Measurements from ENCODE around the gene SMYD1.

SMYD1 gene

DNA sequence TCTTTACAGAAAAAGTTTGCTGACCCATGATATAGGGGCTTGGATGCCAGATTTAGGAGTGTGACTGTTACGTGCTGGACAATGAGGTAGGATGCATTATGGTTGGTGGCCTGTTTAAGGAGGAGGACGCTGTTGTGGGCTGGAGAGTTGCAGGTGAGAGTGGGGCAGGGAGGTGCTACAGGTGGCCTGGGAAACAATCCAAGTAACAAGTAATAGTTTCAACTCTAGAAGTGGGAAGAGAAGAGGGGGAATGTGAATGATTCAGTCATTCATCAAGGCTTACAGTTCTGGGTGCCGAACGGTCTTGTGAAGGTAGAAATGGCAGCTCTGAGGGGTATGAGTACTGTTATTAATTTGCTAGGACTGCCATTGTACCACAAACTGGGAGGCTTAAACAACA is 54.1 kb downstream of the SMYD1 start:
- in situ Hi-C loops (cut with HindIII; ENCODE audit: low sequenced_read_pairs): no loop called here

DNA sequence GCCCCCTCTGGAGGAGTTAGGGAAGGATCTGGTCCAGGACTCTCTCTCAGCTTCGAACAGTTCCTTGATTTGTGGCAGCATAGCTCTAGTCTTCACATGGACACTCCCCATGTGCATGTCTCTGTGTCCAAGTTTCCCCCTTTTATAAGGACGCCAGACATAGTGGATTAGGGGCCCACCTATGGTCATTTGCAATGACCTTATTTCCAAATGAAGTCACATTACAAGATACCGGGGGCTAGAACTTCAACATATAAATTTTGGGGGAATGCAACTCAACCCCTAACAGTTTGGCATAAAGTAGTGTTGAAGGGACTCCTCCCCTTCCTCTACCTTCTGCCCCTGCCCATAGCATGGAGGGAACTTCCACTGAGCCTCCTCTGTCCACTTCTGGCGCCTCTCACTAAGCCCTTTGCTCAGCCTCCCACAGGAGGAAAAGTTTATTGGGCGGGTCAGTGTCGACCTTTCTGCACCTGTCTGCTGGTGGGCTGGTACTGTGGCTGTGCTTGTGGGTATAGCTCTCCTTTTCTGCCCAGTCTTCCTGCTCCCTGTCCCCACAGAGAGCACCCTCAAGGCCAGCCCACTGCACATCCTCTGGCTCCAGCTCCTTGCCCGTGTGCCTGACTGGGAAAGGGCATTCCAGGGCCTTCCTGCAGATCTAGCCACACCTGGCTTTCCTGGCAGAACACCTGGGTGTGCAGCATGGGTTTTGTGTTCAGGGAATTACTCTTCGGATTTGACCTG is 54.7 kb downstream of the SMYD1 start:
- in situ Hi-C loops (cut with HindIII; ENCODE audit: low sequenced_read_pairs): no loop called here

DNA sequence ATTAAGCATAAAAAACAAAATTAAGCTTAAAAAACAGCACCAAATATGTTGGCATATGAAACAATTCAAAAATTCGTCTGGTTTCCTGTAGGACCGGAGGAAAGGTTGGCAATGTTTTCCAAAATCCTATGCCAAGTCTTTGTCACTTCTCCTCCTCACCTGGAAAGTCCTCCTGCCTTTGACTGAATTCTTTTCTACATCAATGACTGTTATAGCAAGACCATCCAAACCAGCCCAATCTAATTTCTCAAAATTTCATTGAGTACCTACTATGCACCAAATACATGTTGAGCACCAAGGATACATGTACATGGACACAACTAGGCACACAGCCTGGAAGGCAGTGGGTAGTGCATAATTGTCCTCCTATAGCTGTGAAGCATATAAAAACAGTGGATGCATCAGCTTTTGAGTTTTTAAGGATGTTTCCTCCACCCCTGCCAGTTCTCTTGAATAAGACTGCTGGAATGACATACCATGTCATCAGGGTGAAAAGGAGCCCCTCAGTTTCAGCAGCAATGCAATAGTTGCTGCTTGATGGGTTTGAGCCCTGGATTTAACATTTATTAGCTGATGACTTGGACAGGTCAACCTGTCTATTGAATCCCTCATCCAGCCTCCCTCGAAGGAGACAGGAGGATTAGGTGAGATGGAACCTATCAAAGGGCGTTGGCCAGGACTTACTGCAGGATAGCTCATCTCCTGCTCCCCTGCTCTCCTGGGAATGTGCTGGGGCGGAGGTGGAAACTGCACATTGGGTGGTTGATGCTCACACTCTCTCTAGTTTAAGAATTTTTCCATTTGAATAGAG is 55.7 kb downstream of the SMYD1 start:
- in situ Hi-C loops (cut with HindIII; ENCODE audit: low sequenced_read_pairs): no loop called here

DNA sequence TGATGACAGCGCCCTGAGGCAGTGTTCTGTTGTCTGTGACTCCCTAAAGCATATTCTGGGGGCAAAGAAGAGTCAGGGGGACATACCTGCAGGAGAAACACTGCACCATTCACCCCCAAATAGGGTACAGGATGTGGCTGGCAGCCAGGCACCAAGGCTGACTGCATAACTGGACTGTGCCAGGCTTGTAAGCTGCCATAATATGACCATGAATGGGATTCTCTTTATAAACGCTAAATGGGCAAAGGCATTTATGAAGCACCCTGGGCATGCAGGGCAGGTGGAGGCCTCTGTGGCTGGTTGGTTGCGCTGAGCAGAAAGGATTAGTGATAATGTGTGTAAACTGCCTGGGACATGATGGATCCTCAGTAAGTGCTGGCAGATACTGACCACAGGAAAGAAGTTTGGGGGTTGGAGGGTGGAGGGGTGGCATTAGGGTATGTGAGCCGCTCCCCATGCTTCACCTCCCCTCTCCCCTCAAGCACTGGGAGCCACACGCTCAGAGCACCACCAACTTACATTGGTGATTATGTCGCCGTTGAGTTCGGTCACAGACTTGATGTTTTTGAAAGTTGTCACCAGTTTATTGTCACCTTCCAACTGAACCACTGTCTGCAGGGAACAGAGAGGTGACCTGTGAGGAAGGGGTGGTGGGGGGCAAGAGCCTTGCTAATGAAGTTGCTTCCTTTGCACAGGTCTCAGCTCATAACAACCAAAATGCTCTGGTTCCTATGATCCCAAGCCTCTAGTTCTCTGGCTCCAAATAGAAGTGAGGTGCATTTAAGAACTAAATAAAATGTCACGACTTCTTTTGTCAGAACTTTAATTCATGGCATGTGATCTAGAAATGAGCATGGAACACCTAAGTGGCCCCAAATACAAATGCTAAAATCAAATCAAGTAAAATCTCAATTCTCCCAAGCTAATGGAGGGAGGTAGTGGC is 56.6 kb downstream of the SMYD1 start:
- in situ Hi-C loops (cut with HindIII; ENCODE audit: low sequenced_read_pairs): no loop called here

DNA sequence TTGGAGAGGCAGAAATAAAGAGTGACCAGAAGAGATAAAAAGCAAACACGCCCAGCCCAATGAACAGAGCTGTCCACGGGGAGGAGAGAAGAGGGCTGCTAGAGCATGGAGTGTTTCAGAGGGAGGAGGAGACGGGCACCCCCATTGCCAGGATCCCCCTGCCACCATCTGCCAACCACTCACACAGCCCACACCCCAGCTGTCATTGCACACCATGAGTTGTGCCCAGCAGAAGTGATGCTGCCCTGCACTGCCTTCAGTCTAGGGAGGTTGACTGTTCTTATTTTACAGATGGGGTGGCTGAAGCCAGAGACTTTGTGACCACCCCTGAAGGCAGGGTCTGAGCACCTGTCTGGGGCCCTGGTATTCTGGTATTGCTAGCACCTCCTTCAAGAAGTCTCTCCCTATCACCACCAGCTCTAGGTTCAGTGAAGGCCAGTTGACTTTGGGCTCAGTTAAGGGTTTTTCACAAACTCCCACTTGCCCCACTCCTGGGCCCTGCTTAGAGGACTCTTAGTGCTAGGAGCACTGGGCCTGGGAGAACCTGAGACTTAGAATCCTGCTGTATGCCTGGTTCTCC is 57.8 kb downstream of the SMYD1 start:
- in situ Hi-C loops (cut with HindIII; ENCODE audit: low sequenced_read_pairs): no loop called here

DNA sequence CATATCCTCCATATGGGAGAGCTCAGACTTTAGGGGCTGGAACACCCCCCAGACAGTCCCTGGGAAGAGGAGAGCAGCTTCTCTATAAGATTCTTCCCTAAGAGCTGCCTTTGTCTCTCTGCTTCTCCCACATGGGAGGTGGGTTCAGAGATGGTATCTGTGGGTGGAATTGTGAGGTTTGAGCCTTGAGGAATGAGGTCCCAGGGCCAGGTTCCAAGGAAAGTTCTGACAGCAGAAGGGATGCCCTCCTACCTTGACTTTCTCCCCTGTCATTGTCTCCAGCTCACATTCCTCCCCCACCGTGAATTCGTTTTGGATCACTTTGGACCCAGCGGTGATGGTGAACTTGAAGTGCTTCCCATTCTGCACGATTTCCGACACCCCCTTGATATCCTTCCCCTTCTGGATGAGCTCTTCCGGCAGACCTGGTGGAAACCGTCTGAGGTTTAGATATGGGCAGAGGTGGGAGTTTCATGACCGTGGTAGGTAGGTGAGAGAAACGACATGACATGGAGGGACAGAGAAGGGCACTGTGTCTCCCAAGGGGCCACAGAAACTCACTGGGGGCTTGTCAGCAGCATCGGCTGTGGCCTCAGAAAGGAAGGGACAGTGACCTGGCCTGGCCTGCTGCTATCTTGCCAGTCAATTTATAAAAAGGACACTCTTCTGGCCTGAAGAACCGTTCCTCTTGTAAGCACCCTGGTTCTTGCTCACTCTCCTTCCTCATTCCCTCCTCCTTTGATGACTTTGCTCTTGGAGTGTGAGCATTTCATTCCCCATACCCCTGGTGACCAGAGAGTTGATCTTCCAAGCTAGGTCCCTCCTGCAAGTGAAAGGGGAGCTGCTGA is 58.5 kb downstream of the SMYD1 start:
- in situ Hi-C loops (cut with HindIII; ENCODE audit: low sequenced_read_pairs): no loop called here

DNA sequence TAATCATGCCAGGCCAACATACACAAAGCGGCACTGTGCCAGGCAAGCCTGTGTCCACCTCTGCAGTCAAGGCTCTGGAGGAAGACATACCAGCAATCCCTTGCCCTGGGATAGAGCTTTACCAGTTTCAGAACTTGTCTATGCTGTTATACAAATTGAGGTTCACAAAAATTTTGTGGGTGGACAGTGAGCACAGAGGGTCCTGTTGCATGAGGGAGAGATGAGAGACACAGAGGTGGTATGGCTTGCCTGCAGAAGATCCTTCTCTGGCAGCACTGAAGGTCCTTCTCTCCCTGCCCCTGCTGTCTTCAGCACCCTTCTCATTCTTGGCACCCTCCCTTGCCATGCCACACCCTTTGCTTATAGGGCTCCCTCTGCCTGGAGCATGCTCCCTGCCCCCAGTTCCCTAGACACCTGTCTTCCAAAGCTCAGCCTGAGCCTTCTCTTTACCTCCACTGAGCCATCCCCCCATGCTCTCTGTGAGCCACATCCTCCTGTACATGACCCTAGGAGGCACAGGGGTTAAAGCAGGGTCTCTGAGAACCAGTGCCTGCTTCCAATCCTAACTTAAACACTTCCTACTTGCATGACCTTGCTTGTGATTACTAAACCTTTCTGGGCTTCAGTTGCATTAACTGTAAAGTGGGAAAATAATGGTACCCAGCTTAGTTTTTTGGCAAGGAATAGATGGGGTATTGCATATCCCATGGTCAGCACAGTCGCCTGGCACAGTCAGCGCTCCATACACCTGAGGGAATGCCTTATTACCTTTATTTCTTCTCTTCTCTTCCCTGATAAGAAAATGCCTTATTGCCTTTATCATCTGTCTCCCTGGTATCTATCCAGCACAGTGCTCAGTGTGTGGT is 59.4 kb downstream of the SMYD1 start:
- in situ Hi-C loops (cut with HindIII; ENCODE audit: low sequenced_read_pairs): no loop called here

DNA sequence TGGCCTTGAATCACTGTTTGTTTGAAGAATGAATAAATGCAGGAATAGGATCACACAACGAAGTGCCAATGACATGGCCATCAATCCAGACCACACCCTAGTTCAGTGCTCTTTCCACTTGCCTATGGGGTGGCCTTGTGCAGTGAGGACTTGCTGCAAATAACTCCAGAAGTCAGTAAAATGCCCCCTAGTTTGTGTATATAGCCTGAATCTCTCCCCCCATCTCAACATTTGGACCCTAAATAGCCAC is 59.9 kb downstream of the SMYD1 start:
- in situ Hi-C loops (cut with HindIII; ENCODE audit: low sequenced_read_pairs): no loop called here

DNA sequence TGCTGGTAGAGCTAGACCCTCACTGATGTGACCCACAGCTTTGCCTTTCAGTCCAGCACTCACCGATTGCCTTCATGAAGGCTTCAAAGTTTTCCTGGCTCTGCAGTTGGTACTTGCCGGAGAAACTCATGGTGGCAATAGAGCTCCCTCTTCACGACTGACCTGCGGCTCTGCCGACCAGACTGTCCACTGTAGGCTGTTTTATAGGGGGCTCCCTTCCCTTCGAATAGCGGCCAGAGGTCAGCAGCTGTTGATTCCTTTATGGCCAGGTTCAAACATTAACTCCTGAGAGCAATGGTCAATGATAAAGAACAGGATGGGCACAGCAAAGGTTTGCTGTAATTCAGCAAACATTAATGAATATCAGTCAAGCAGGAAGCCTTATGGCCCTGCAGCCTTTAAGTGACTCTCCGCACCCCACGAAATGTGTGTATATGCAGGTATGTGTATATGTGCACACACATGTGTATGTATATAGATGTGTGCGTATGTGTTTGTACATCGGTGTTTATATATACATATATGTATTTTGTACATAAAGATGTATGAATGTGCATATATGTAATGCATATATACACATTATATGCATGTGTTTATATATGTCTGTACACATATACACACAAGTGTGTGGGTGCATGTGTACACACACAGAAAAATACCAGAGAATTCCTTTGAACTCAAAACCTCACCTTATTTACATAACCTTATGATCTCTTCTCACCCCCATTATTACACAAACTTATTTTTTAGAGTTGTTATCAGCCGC is 60.4 kb downstream of the SMYD1 start, which contains the start of gene FABP1:
TSS of gene FABP1 (minus strand) at position 175 of the 766 bp plus-strand sequence. CDS start at position 130, 45 bp downstream.
- in situ Hi-C loops (cut with HindIII; ENCODE audit: low sequenced_read_pairs): no loop called here

DNA sequence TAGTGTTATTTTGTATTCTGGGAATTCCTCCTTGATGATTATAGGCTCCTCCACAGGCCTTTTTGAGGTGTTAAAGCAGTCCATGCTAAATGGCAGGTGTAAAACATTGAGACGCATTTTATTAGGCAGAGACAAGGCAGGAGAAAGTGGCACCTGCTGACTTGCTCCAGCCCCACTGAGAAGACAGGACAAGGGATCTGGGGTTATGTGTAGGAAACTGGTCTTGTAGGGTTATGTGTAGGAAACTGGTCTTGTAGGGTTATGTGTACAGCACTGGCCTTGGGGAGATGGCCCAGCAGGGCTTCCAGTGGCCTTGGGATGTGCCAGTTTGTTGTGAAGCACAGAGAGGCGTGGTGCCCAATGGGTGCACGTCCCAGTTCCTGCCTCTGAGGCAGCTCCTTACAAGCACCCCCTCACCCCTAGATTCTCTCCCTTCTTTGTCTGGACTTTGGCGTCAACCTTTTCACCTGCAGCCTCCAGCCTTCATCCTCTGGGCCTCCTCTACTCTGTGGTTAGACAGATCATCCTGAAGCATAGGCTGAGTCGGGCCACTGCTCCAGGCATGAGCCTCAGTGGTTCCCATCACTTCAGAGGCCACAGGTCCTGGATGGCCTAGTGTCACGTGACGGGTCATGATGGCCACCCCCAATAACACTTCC is 61.2 kb downstream of the SMYD1 start:
- in situ Hi-C loops (cut with HindIII; ENCODE audit: low sequenced_read_pairs): no loop called here

DNA sequence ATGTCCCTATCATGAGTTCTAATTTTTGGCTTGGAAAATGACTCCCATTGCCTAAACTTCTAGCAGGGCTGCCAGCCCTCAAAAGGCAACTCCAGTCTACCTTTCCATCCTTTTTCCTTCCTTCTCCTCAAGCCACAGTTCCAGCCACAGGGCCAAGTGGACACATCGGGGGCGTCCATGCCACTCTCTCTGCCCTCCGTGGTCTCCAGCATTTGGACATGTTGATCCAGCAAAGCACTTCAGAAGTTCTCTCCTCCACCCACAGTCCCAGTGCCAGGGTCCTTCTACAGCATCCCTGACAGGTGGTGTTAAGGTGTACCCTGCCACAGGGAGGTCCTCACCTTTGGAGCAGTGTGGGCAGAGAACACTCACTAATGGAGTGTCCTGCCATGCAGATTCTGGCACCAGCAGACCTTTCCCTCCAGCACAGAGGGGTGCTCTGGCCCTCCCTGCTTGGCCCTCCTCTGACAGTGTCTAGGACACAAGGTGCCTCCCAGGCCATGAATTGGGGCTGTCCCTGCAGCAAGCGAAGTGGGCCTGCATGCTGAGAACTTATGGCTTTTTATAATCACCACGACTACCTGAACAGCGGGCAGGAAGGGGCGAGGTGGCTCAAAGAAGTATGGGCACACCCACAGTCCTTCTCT is 61.8 kb downstream of the SMYD1 start:
- in situ Hi-C loops (cut with HindIII; ENCODE audit: low sequenced_read_pairs): no loop called here

DNA sequence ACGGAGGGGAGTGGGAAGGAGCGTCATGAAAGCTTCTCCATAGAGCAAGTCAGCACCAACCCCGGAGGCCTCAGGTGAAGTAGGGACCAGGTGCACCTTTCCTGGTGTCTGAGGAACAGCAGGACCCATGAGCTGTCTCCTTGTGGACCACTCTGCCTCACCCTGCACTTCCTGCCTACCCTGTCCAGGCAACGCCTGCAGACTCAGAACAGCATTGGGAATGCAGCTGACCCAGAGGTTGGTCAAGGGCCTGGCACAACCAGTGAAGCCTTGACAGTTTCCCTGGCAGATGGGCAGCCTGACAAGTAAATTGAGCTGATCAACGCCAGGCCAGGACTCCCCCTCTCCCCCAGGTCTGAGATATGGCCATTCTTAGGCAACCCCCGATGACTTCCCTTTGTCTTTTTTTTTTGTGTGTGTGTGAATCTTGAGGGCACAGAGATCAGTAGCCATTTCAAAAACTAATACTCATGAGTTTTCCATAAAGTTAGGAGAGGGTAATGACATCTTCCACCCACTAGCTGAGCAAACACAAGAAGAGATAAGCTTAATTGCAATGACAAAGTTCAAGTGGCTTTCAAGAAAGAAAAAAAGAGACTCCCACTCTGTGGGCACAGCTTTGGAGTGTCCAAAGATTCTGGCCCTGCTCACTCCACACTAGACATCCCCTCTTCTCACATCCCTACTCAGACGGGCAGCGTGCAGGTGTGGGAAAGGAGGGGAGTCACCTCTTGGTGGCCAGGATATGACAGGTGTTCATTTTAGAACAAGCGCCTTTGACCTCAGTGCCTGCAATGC is 63.8 kb downstream of the SMYD1 start:
- in situ Hi-C loops (cut with HindIII; ENCODE audit: low sequenced_read_pairs): no loop called here

DNA sequence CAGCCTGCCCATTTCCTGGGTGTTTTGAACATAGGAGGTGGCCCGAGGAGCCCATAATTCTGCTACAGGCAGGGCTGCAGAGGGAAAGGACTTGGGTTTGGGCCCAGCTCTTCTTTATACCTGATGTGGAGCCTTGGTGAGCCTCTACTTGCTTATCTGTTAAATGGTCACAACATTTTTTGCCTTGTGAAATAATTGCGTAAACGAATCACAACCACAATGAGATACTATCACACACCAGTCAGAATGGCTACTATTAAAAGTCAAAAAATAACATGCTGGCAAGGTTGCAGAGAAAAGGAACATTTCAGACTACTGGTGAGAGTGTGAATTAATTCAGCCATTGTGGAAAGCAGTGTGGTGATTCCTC is 64.4 kb downstream of the SMYD1 start:
- in situ Hi-C loops (cut with HindIII; ENCODE audit: low sequenced_read_pairs): no loop called here

DNA sequence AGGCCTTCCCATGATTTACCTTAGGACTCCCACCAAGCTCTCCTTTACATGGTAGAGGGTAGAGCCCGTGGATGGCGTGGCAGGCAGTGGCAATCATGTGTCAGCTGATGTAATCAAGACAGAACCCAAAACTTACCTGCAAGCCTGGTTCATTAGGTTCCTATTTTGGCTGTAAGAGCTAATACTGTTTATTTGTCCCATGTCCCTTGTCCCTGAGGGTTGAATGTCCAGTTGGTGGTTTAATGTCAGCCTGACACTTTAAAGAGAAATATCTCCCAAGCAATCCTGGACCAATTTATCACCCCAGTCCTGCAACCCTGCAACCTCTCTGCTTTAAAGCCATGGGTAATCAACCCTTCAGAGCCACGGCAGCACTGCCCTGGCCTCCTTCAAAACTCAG is 66.2 kb downstream of the SMYD1 start:
- in situ Hi-C loops (cut with HindIII; ENCODE audit: low sequenced_read_pairs): no loop called here

DNA sequence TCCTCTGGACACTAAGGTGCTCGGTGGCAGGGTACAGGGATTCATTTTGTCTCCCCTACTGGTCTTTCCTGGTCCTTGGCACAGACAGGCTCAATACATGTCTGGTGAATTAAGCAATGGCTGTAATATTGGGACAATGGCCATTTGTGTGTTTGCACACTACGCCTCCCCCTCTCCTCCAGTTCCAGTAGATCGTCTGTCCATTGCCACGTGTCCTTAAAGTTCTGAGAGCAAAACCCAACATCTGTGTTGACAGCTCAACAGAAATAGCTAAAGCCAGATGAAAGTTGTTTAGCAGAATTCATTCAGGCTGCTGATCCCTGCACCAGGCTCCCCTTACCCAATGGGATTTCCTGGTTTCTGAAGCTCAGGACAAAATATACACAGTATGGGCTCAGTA is 69.2 kb downstream of the SMYD1 start:
- in situ Hi-C loops (cut with HindIII; ENCODE audit: low sequenced_read_pairs): no loop called here

DNA sequence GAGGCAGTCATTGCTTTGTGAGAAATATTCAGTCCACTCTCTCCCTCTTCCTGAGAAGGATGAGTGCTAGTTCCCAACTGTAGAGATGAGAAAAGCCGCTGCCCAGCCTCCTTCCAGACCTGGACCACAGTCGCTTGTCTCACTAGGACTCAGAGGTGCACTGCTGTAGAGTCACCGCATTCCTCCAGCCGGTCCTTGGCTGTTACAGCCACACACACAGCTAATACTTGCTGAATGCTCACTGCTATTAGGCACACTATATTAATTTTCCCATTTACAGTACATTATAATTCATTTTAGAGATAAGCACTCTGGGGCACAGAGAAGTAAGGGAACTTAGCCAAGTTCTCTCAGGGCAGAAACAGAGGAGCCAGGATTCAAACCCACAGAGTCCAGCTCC is 70.2 kb downstream of the SMYD1 start:
- in situ Hi-C loops (cut with HindIII; ENCODE audit: low sequenced_read_pairs): no loop called here

DNA sequence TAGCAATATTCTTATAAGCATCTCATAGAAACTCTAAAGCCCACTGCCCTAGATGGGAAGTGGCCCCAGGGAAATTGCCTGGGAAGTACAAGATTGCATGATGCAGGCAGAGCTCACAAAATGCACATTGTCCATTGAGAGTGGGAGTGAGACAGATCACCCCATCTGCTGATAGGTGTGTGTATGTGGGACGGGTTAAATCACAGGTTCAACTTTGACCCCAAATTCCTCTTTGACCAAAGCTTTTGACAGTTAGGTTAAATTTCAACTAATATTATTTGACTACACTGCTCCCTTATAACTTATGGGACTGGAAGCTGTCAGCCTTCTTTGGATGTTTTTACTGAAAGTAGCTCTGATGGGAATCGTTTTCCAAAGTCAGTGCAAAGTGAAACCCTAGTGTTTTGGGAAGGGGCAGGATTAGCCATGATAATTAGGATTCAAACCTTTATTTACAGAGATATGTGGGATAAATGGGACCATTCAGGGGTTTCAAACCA is 71.6 kb downstream of the SMYD1 start:
- in situ Hi-C loops (cut with HindIII; ENCODE audit: low sequenced_read_pairs): no loop called here

All from DLD1 (cell line).